K562 (cell line): ENCODE data around the gene BCAS3. TPM values are rescaled to one million over a fixed set of nuclear protein-coding genes. Genes with fewer than 3 reads are reported as not detected.

Experiments
- ATAC-seq: fragments of 200-7000 bp; cut with Tn5 transposase; 3 replicates; pipeline ENCODE4 v1.9.1; 2020; ENCODE audit warnings: moderate library complexity
- BruUV-seq: library from RNA; stranded (reverse); fragments of 400-500 nt; replicated peaks from 2 replicates; lab custom pipeline; 2021; lab: Mats Ljungman, UMichigan
- CTCF ChIA-PET: fragments of 300-600 bp; formaldehyde crosslinking; extraction: SDS; loops from one replicate; lab custom pipeline; 2021; ENCODE audit warnings: low intra/inter-chr PET ratio; lab: Yijun Ruan, JAX
- POLR2A ChIA-PET: fragments of 300-600, 350-650 bp; sonication (Branson Sonifier 250); formaldehyde crosslinking; extraction: SDS; loops from one replicate; lab custom pipeline; 2021; ENCODE audit warnings: antibody characterized with exemption, inconsistent platforms; lab: Yijun Ruan, JAX
- DNase-seq, 4 experiments: peaks; one replicate each; pipeline versions ENCODE4 v3.0.0 to v3.0.0-alpha.2; 2011 to 2018; ENCODE audit warnings: low spot score in 3 of 4, mixed read lengths in 3 of 4; ENCODE audit errors: extremely low read depth in 1 of 4
- FAIRE-seq: peaks from 2 replicates; lab custom pipeline; 2011; peaks lifted over from hg19 to GRCh38; lab: Jason Lieb, UNC
- H2AFZ ChIP-seq: 2 replicates; pipeline ENCODE4 v1.6.0; 2011; ENCODE audit warnings: low read depth, low read length, control low read depth, inconsistent platforms
- H3K27ac ChIP-seq: fragments of 200-600 bp; 3 replicates; pipeline ENCODE4 v1.8.0; 2011; ENCODE audit warnings: low read depth, mild to moderate bottlenecking, control low read depth, inconsistent platforms, low read length, moderate library complexity, mixed read lengths; ENCODE audit errors: extremely low read depth
- H3K27me3 ChIP-seq, 2 experiments: fragments of 300-600 bp in 1 of 2; 2 replicates in 1 of 2; 3 replicates in 1 of 2; pipeline versions ENCODE4 v1.6.0 to v1.8.0; 2011; ENCODE audit warnings: inconsistent platforms in 2 of 2, low read length in 2 of 2, mild to moderate bottlenecking in 1 of 2, mixed read lengths in 1 of 2, moderate library complexity in 1 of 2; ENCODE audit not compliant: control insufficient read depth in 2 of 2, insufficient read depth in 2 of 2
- H3K36me3 ChIP-seq: fragments of 300-600 bp; 3 replicates; pipeline ENCODE4 v1.8.0; 2011; ENCODE audit warnings: mild to moderate bottlenecking, low read length, inconsistent platforms; ENCODE audit not compliant: control insufficient read depth, insufficient read depth
- H3K4me1 ChIP-seq, 2 experiments: fragments of 200-600 bp in 1 of 2; replicated peaks in 1 of 2; 2 replicates in 1 of 2; 3 replicates in 1 of 2; pipeline versions ENCODE4 v1.5.1 to v1.8.0; 2011; ENCODE audit warnings: inconsistent platforms in 2 of 2, low read length in 2 of 2, mild to moderate bottlenecking in 1 of 2, mixed read lengths in 1 of 2, moderate library complexity in 1 of 2; ENCODE audit not compliant: control insufficient read depth in 2 of 2, insufficient read depth in 2 of 2
- H3K4me2 ChIP-seq: 2 replicates; pipeline ENCODE4 v1.6.1; 2011; ENCODE audit warnings: low read length, control low read depth, inconsistent platforms, mixed read lengths; ENCODE audit not compliant: insufficient read depth
- H3K4me3 ChIP-seq: fragments of 200-600 bp; sonication (generic), shearing (Covaris generic); 2 replicates; pipeline ENCODE4 v1.5.1; 2016; ENCODE audit warnings: control low read depth, inconsistent platforms
- H3K79me2 ChIP-seq: fragments of 200-600 bp; 3 replicates; pipeline ENCODE4 v1.8.0; 2011; ENCODE audit warnings: low read length, inconsistent platforms; ENCODE audit not compliant: control insufficient read depth, insufficient read depth
- H3K9ac ChIP-seq, 2 experiments: 2 replicates each; pipeline versions ENCODE4 v1.6.0 to v1.6.1; 2011; ENCODE audit warnings: low read depth in 2 of 2, low read length in 2 of 2, control low read depth in 1 of 2, inconsistent platforms in 1 of 2, mild to moderate bottlenecking in 1 of 2, mixed read lengths in 1 of 2; ENCODE audit not compliant: insufficient read depth in 1 of 2
- H3K9me1 ChIP-seq: one replicate; pipeline ENCODE4 v1.6.0; 2011; ENCODE audit warnings: inconsistent platforms, mild to moderate bottlenecking, low read length, moderate library complexity; ENCODE audit not compliant: control insufficient read depth, insufficient read depth
- H3K9me3 ChIP-seq: replicated peaks from 2 replicates; pipeline ENCODE4 v1.5.1; 2011; ENCODE audit warnings: low read depth, low read length, inconsistent platforms; ENCODE audit not compliant: control insufficient read depth, insufficient read depth
- H4K20me1 ChIP-seq: replicated peaks from 2 replicates; pipeline ENCODE4 v1.6.1; 2011; ENCODE audit warnings: low read length, inconsistent platforms, mixed read lengths; ENCODE audit not compliant: control insufficient read depth, insufficient read depth
- FOS ChIP-seq: IDR thresholded peaks from 3 replicates; pipeline ENCODE4 v1.6.1; 2011; ENCODE audit not compliant: insufficient read length; ENCODE audit errors: extremely low read depth
- HMG20B ChIP-seq: fragments of 250-450 bp; sonication (Bioruptor Pico); IDR thresholded peaks from 2 replicates; pipeline ENCODE4 v1.5.0; 2021; ENCODE audit warnings: mild to moderate bottlenecking
- KLF6 ChIP-seq: fragments of 250-450 bp; sonication (Bioruptor Pico); IDR thresholded peaks from 2 replicates; pipeline ENCODE4 v1.4.0; 2020; ENCODE audit warnings: mild to moderate bottlenecking, moderate library complexity, borderline replicate concordance
- NCOA2 ChIP-seq, 2 experiments: fragments of 450-650 bp; IDR thresholded peaks; 2 replicates each; pipeline ENCODE4 v1.6.1; 2018; ENCODE audit warnings: mild to moderate bottlenecking in 2 of 2, moderate library complexity in 1 of 2; ENCODE audit not compliant: partially characterized antibody in 2 of 2
- POLR2A ChIP-seq: fragments of 450-650 bp; conservative IDR thresholded peaks from 2 replicates; pipeline ENCODE4 v1.6.1; 2016
- POLR2AphosphoS2 ChIP-seq: IDR thresholded peaks from 2 replicates; pipeline ENCODE4 v1.6.1; 2012; ENCODE audit warnings: low read length, improper control_type of control experiment
- POLR2H ChIP-seq: IDR thresholded peaks from 2 replicates; pipeline ENCODE4 v1.6.1; 2016; ENCODE audit warnings: missing genetic modification characterization, low read depth, mild to moderate bottlenecking, control low read depth, missing compliant biosample characterization, moderate library complexity
- RAD21 ChIP-seq, 2 experiments: fragments of 250-450 bp in 1 of 2; fragments of 450-650 bp in 1 of 2; sonication (Bioruptor Pico) in 1 of 2; formaldehyde crosslinking in 1 of 2; IDR thresholded peaks in 1 of 2; conservative IDR thresholded peaks in 1 of 2; 2 replicates each; pipeline versions ENCODE4 v1.4.0 to v1.8.0; 2020 to 2022; ENCODE audit warnings: mild to moderate bottlenecking in 2 of 2, moderate library complexity in 1 of 2
- SAFB2 ChIP-seq: fragments of 200-400 bp; formaldehyde crosslinking; IDR thresholded peaks from 2 replicates; pipeline ENCODE4 v1.6.1; 2018; ENCODE audit warnings: borderline replicate concordance, low read length, low read depth, moderate library complexity; ENCODE audit not compliant: severe bottlenecking
- SMARCA4 ChIP-seq: fragments of 450-650 bp; IDR thresholded peaks from 2 replicates; pipeline ENCODE4 v1.6.1; 2016
- ZNF23 ChIP-seq: fragments of 250-450 bp; sonication (Bioruptor Pico); IDR thresholded peaks from 2 replicates; pipeline ENCODE4 v1.4.0; 2020; ENCODE audit warnings: mild to moderate bottlenecking
- WGBS: fragments of 100-300 bp; shearing (Covaris generic); methylation state at CpG from one replicate; pipeline ENCODE4 v1.1.6; 2016; ENCODE audit warnings: low coverage, mixed read lengths; ENCODE audit not compliant: insufficient coverage; ENCODE audit errors: missing lambda C conversion rate; 5-methylcytosine and 5-hydroxymethylcytosine counted together
- in situ Hi-C: fragments of 300-500 bp; cut with MboI; formaldehyde crosslinking; loops from 4 replicates; pipeline ENCODE4 v1.15.0; 2018; ENCODE audit warnings: inconsistent platforms, mixed read lengths
- intact Hi-C: fragments of 100-400 bp; cut with micrococcal nuclease; formaldehyde crosslinking; loops from 2 replicates; pipeline ENCODE4 v1.14.2; 2022
- polyA plus RNA-seq, 8 experiments: library from polyadenylated mRNA; depleted of rRNA in 4 of 8; stranded (reverse) in 5 of 8; unstranded in 3 of 8; fragments of >200 nt; fragmentation: Nextera tagmentation in 2 of 8; fragmentation: Illumina TruSeq in 1 of 8; extraction: Ambion mirVana in 2 of 8; extraction: Trizol in 1 of 8; gene quantifications; 2 replicates each; pipeline versions ENCODE4 v1.2.1 to v1.2.3, GENCODE V29; 2011 to 2014; ENCODE audit warnings: inconsistent platforms in 1 of 8, missing spikeins in 1 of 8
- total RNA-seq, 7 experiments: library from RNA; depleted of rRNA in 6 of 7; stranded (reverse); fragments of >200 nt in 6 of 7; fragmentation: Illumina TruSeq in 2 of 7; extraction: Trizol in 2 of 7; gene quantifications; 2 replicates each; pipeline versions ENCODE4 v1.2.1 to v1.2.3, GENCODE V29; 2011 to 2021; ENCODE audit warnings: low replicate concordance in 1 of 7

The BCAS3 gene
- total and polyA plus RNA-seq, 9 of the 15 experiments (the other 6 are each of a cell fraction or from before 2014, with no cell fraction given): 1.9 to 5.5 (median 3.5) TPM

GRCh38 chr17:60888812-60889709, 211.4 kb downstream of the BCAS3 start:
- 0 out of 4 replicates have a peak, but pooled peaks of 1 of the 2 experiments have one; percentile 12 for TF ChIP-seq RAD21 (CRISPR knock-in tag; conservative IDR thresholded peaks at IDR 0.05 in 1 of 2, IDR thresholded peaks at IDR 0.05 in 1 of 2)
- no peak for TF ChIP-seq ZNF23
- no peak for TF ChIP-seq POLR2AphosphoS2
- Histone ChIP-seq H3K9me1 (no peaks in the 10 kb centered on the region), H3K36me3 (no peaks in the 10 kb centered on the region), H3K9ac (no peak overlapping the region), H3K79me2 (no peaks in the 10 kb centered on the region), H3K27me3 (no peaks in the 10 kb centered on the region), H3K4me1 (no peaks in the 10 kb centered on the region), H2AFZ (peak overlapping the region; percentile 6; the same call in 1 of the 2 replicates), H3K27ac (no peak overlapping the region), H4K20me1 (no peaks in the 10 kb centered on the region), H3K9me3 (no peaks in the 10 kb centered on the region), H3K4me2 (no peak overlapping the region), H3K4me3 (no peak overlapping the region)
- ChIA-PET CTCF (no interaction called here), POLR2A (no interaction called here)
- DNase-seq (no peak), FAIRE-seq (no peak), ATAC-seq (peak; percentile 39; the same call in 1 of the 3 replicates)
- 53% methylated on average over 5 of the region's 5 CpGs for WGBS
- no TSS peak for BruUV-seq
- intact Hi-C loops: no loop called here
- in situ Hi-C loops: no loop called here

- H3K79me2 ChIP-seq: no peaks in the 10 kb centered on the region
- no peaks in the 10 kb centered on the region for H3K9me1 ChIP-seq
- H3K4me2 ChIP-seq: no peak overlapping the region
- ATAC-seq: no peak
- no peak overlapping the region for H3K27ac ChIP-seq
- no TSS peak for BruUV-seq
- H3K36me3 ChIP-seq: no peaks in the 10 kb centered on the region
- H4K20me1 ChIP-seq: no peaks in the 10 kb centered on the region
- no peak for FAIRE-seq
- H3K4me1 ChIP-seq: no peaks in the 10 kb centered on the region
- no peaks in the 10 kb centered on the region for H3K27me3 ChIP-seq
- no peaks in the 10 kb centered on the region for H3K9me3 ChIP-seq
- in situ Hi-C loops (no loop called here), intact Hi-C loops (no loop called here)
- WGBS: 12% methylated on average over 2 of the region's 2 CpGs
- TF ChIP-seq SAFB2 (no peak), SMARCA4 (no peak), KLF6 (CRISPR knock-in tag) (no peak), POLR2A (no peak), FOS (no peak), POLR2H (no peak), NCOA2 (IDR thresholded peaks at IDR 0.05; ENCODE audit: partially characterized antibody in 2 of 2) (no peak), HMG20B (CRISPR knock-in tag) (no peak)
- DNase-seq: no peak
- ChIA-PET CTCF (no interaction called here), POLR2A (no interaction called here)
- H3K9ac ChIP-seq: no peak overlapping the region
- no peak overlapping the region for H2AFZ ChIP-seq
- no peak overlapping the region for H3K4me3 ChIP-seq
Observed at GRCh38 chr17:60891149-60891548, 213.5 kb downstream of the BCAS3 start.
